Measurements from ENCODE around the gene PDAP1.
"Not testable (repeated sequence)": the region's sequence is repeated elsewhere in the genome, so short reads cannot be mapped to it uniquely, and the experiment has no call there.

Gene PDAP1

GRCh38 chr7:99359465-99360154 lies 48.8 kb downstream of the PDAP1 start:
- Histone ChIP-seq H3K27ac (ENCODE audit: low read depth, low read length) (no peak overlapping the region), H3F3A (ENCODE audit: control insufficient read depth, insufficient read depth) (peaks cover 14% of the 10 kb centered on the region), H3K79me2 (ENCODE audit: control insufficient read depth, low read length) (no peaks in the 10 kb centered on the region), H3K4me2 (ENCODE audit: low read length) (no peak overlapping the region), H3K9me2 (replicated peaks; ENCODE audit: control insufficient read depth, low read length) (no peaks in the 10 kb centered on the region), H3K4me3 (ENCODE audit: low read length) (no peak overlapping the region), H3K9me3 (ENCODE audit: control insufficient read depth, insufficient read depth, low read length) (no peaks in the 10 kb centered on the region), H3K36me3 (ENCODE audit: control insufficient read depth, low read length) (peaks cover 80% of the 10 kb centered on the region), H3K4me1 (ENCODE audit: control insufficient read depth, low read length) (no peaks in the 10 kb centered on the region), H3K27me3 (ENCODE audit: control insufficient read depth, low read length) (no peaks in the 10 kb centered on the region), H4K20me1 (ENCODE audit: control insufficient read depth, insufficient read depth, low read depth, low read length) (no peaks in the 10 kb centered on the region)
- TF ChIP-seq EZH2phosphoT487 (IDR thresholded peaks at IDR 0.05; ENCODE audit: borderline replicate concordance, low read length) (no peak), CTCF (IDR thresholded peaks at IDR 0.05; ENCODE audit: low read depth, low read length, poor library complexity, severe bottlenecking) (no peak)

- peaks cover 80% of the 10 kb centered on the region for H3K36me3 ChIP-seq (ENCODE audit: control insufficient read depth, low read length)
These were observed 49.9 kb downstream of the PDAP1 start for GRCh38 chr7:99358521-99358920.

DNA sequence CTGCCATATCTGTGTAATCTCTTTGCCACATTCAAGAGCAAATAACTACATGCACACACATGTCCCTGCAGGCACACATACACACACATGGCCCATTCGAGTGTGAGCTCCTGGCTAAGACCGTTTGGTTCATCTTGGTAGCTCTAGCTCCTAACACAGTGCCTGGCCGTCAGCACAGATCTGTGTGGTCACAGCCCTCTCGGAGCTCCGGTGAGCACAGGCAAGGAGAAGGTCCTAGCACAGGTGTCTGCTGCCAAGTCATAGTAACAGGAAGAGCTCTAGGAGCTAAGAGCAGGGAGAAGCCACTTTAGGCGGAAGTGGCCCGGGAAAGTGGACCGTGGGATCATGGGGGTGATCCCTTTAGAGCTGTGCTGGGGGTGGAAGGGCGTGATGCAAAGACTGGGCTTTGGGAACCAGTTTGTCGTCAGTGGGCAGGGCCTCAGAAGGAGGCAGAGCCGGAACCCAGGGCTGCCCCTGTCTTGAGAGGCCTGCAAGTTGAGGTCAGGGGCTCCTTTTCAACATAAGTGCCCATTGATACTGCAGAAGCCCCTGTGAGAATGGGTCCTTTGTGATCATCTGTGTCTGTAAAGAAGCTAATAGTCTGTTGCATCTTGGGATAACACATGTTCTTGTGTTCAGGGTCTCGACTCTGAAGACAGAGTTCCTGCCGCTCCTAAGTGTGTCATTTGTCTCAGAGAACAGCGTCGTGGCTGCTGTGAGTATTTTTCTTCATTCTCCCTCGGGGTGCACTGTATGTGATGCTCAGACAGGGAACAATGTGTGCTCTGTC lies 50.5 kb downstream of the PDAP1 start:
- Histone ChIP-seq H3K36me3 (ENCODE audit: control insufficient read depth, low read length) (peaks cover 74% of the 10 kb centered on the region), H3F3A (ENCODE audit: control insufficient read depth, insufficient read depth) (peaks cover 14% of the 10 kb centered on the region), H3K9me3 (ENCODE audit: control insufficient read depth, insufficient read depth, low read length) (no peaks in the 10 kb centered on the region), H3K79me2 (ENCODE audit: control insufficient read depth, low read length) (no peaks in the 10 kb centered on the region), H4K20me1 (ENCODE audit: control insufficient read depth, insufficient read depth, low read depth, low read length) (no peaks in the 10 kb centered on the region), H3K27ac (ENCODE audit: low read depth, low read length) (no peak overlapping the region), H3K4me3 (ENCODE audit: low read length) (no peak overlapping the region), H3K4me1 (ENCODE audit: control insufficient read depth, low read length) (no peaks in the 10 kb centered on the region), H3K4me2 (ENCODE audit: low read length) (no peak overlapping the region), H3K27me3 (ENCODE audit: control insufficient read depth, low read length) (no peaks in the 10 kb centered on the region), H3K9me2 (replicated peaks; ENCODE audit: control insufficient read depth, low read length) (no peaks in the 10 kb centered on the region)
- TF ChIP-seq CTCF (IDR thresholded peaks at IDR 0.05; ENCODE audit: low read depth, low read length, poor library complexity, severe bottlenecking) (no peak), EZH2phosphoT487 (IDR thresholded peaks at IDR 0.05; ENCODE audit: borderline replicate concordance, low read length) (no peak)

More at GRCh38 chr7:99358521-99358920, 49.9 kb downstream of the PDAP1 start:
- not testable (repeated sequence) for H3K79me2 ChIP-seq (ENCODE audit: control insufficient read depth, low read length); H3K27me3 ChIP-seq (ENCODE audit: control insufficient read depth, low read length); H4K20me1 ChIP-seq (ENCODE audit: control insufficient read depth, insufficient read depth, low read depth, low read length); H3K27ac ChIP-seq (ENCODE audit: low read depth, low read length); H3K4me3 ChIP-seq (ENCODE audit: low read length); H3K4me2 ChIP-seq (ENCODE audit: low read length); H3K9me2 ChIP-seq (replicated peaks; ENCODE audit: control insufficient read depth, low read length); H3K4me1 ChIP-seq (ENCODE audit: control insufficient read depth, low read length); H3K9me3 ChIP-seq (ENCODE audit: control insufficient read depth, insufficient read depth, low read length)
- H3F3A ChIP-seq (ENCODE audit: control insufficient read depth, insufficient read depth), result peaks cover 14% of the 10 kb centered on the region

DNA sequence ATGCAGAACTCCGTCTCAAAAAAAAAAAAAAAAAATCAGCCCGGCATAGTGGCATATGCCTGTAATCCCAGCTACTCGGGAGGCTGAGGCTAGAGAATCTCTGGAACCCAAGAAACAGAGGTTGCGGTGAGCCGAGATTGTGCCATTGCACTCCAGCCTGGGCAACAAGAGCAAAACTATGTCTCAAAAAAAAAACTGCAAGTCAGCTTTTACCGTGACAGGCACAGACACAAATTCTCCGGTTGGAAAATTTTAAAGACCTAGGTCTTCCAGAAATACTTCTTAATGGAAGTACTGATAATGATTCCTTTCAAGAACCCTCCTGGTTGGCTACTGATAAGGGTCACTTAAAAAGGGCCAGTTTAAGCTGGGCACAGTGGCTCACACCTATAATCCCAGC lies 53.3 kb downstream of the PDAP1 start:
- Histone ChIP-seq H3K27ac (ENCODE audit: low read depth, low read length) (no peak overlapping the region), H3K4me2 (ENCODE audit: low read length) (no peak overlapping the region), H3K4me3 (ENCODE audit: low read length) (no peak overlapping the region), H3K4me1 (ENCODE audit: control insufficient read depth, low read length) (no peaks in the 10 kb centered on the region), H3K79me2 (ENCODE audit: control insufficient read depth, low read length) (no peaks in the 10 kb centered on the region), H3K9me3 (ENCODE audit: control insufficient read depth, insufficient read depth, low read length) (no peaks in the 10 kb centered on the region), H3F3A (ENCODE audit: control insufficient read depth, insufficient read depth) (peaks cover 6% of the 10 kb centered on the region; the same call in 1 of the 2 replicates), H3K9me2 (replicated peaks; ENCODE audit: control insufficient read depth, low read length) (no peaks in the 10 kb centered on the region), H4K20me1 (ENCODE audit: control insufficient read depth, insufficient read depth, low read depth, low read length) (no peaks in the 10 kb centered on the region), H3K27me3 (ENCODE audit: control insufficient read depth, low read length) (no peaks in the 10 kb centered on the region), H3K36me3 (ENCODE audit: control insufficient read depth, low read length) (peaks cover 73% of the 10 kb centered on the region)
- TF ChIP-seq EZH2phosphoT487 (IDR thresholded peaks at IDR 0.05; ENCODE audit: borderline replicate concordance, low read length) (no peak), CTCF (IDR thresholded peaks at IDR 0.05; ENCODE audit: low read depth, low read length, poor library complexity, severe bottlenecking) (no peak)

Data from DOHH2 (cell line).